Sigmoid colon (tissue), 7 donors: ENCODE measurements around the gene COPA. TPM values are rescaled to one million over a fixed set of nuclear protein-coding genes. Genes with fewer than 3 reads are reported as not detected.

ENCODE experiments used
- DNase-seq: peaks from one replicate; pipeline ENCODE4 v3.0.0-alpha.2; 2019
- H3K27ac ChIP-seq, 4 donors: fragments of 200-600 bp; sonication (generic); one replicate each; pipeline ENCODE4 v1.5.1; 2016 to 2019; ENCODE audit warnings: mild to moderate bottlenecking in 1 of 4
- H3K27me3 ChIP-seq, 3 donors: fragments of 200-600 bp; sonication (generic); one replicate each; pipeline ENCODE4 v1.5.1; 2019; ENCODE audit warnings: mild to moderate bottlenecking in 1 of 3
- H3K36me3 ChIP-seq, 4 donors: fragments of 200-600 bp; sonication (generic); one replicate each; pipeline ENCODE4 v1.5.1; 2016 to 2019
- H3K4me1 ChIP-seq, 4 donors: fragments of 200-600 bp; sonication (generic); one replicate each; pipeline ENCODE4 v1.5.1; 2017 to 2019
- H3K4me3 ChIP-seq, 4 donors: fragments of 200-600 bp; sonication (generic); one replicate each; pipeline ENCODE4 v1.5.1; 2017 to 2019; ENCODE audit warnings: mild to moderate bottlenecking in 2 of 4, moderate library complexity in 1 of 4
- H3K9me3 ChIP-seq, 4 donors: fragments of 200-600 bp in 3 of 4; sonication (generic) in 3 of 4; one replicate each; pipeline versions ENCODE4 v1.5.1 to v1.6.1; 2013 to 2019
- CTCF ChIP-seq, 4 experiments: fragments of 450-650 bp in 3 of 4; fragments of 200-600 bp in 1 of 4; IDR thresholded peaks; one replicate each; pipeline ENCODE4 v1.5.1; 2016 to 2019; ENCODE audit warnings: antibody characterized with exemption in 4 of 4, mild to moderate bottlenecking in 3 of 4, moderate library complexity in 2 of 4
- EP300 ChIP-seq, 4 donors: sonication (generic); formaldehyde crosslinking; IDR thresholded peaks; one replicate each; pipeline ENCODE4 v1.6.1; 2017; ENCODE audit warnings: antibody characterized with exemption in 4 of 4
- POLR2A ChIP-seq, 2 donors: fragments of 450-650 bp; IDR thresholded peaks; one replicate each; pipeline ENCODE4 v1.6.1; 2016; ENCODE audit warnings: antibody characterized with exemption in 2 of 2, mild to moderate bottlenecking in 2 of 2, moderate library complexity in 2 of 2
- POLR2AphosphoS5 ChIP-seq, 4 donors: sonication (generic); formaldehyde crosslinking; IDR thresholded peaks; one replicate each; pipeline ENCODE4 v1.6.1; 2017; ENCODE audit warnings: antibody characterized with exemption in 4 of 4
- WGBS, 2 donors: extraction: QIAGEN DNeasy Blood & Tissue Kit; methylation state at CpG; one replicate each; pipeline ENCODE4 v1.1.7; 2013; 5-methylcytosine and 5-hydroxymethylcytosine counted together
- intact Hi-C: fragments of 100-400 bp; cut with DNase I; formaldehyde crosslinking; loops from one replicate; pipeline ENCODE4 v1.15.1; 2023
- polyA plus RNA-seq, 3 donors: library from polyadenylated mRNA; stranded (reverse); fragments of 200-250 nt; gene quantifications; one replicate each; pipeline ENCODE4 v1.2.3, GENCODE V29; 2013
- total RNA-seq, 4 donors: library from RNA; depleted of rRNA; stranded (reverse); fragments of >200 nt; gene quantifications; one replicate each; pipeline ENCODE4 v1.1.0, GENCODE V29; 2016
- donor health status: healthy with polysubstance abuse.
- donor health status: Bipolar disorder and iron deficiency.
- donor health status: healthy.

Gene COPA
- total and polyA plus RNA-seq, 7 donors: 62.5 to 117 (median 93.8) TPM

GRCh38 chr1:160353223-160353622 is 10.2 kb upstream of the COPA start:
- H3K9me3 ChIP-seq: no peaks in the 10 kb centered on the region
- no peaks in the 10 kb centered on the region for H3K4me1 ChIP-seq
- no peak for DNase-seq
- TF ChIP-seq CTCF (IDR thresholded peaks at IDR 0.05) (no peak), EP300 (IDR thresholded peaks at IDR 0.05) (no peak), POLR2A (IDR thresholded peaks at IDR 0.05) (no peak), POLR2AphosphoS5 (IDR thresholded peaks at IDR 0.05) (no peak)
- H3K27me3 ChIP-seq: no peaks in the 10 kb centered on the region
- no peak overlapping the region for H3K4me3 ChIP-seq
- 94% methylated on average over 2 of the region's 2 CpGs for WGBS, 2 donors
- intact Hi-C loops: no loop called here
- peaks cover 60 to 100% (median 86%) of the 10 kb centered on the region in 4 donors for H3K36me3 ChIP-seq
- H3K27ac ChIP-seq: no peak overlapping the region

- no peak for DNase-seq
- TF ChIP-seq POLR2A (IDR thresholded peaks at IDR 0.05): no peak
- no peak for TF ChIP-seq POLR2AphosphoS5 (IDR thresholded peaks at IDR 0.05)
- no peak for TF ChIP-seq EP300 (IDR thresholded peaks at IDR 0.05)
- no peak for TF ChIP-seq CTCF (IDR thresholded peaks at IDR 0.05)
- Histone ChIP-seq H3K4me3 (no peak overlapping the region), H3K9me3 (no peaks in the 10 kb centered on the region), H3K36me3 (peaks cover 63 to 100% (median 82%) of the 10 kb centered on the region in 4 donors), H3K27ac (no peak overlapping the region), H3K4me1 (no peaks in the 10 kb centered on the region), H3K27me3 (no peaks in the 10 kb centered on the region)
- intact Hi-C loops: no loop called here
- 92% methylated on average over 8 of the region's 8 CpGs for WGBS, 2 donors
Measured at GRCh38 chr1:160352555-160352954, 9.5 kb upstream of the COPA start.

- Histone ChIP-seq H3K4me3 (no peak overlapping the region), H3K4me1 (no peaks in the 10 kb centered on the region), H3K27me3 (no peaks in the 10 kb centered on the region), H3K9me3 (no peaks in the 10 kb centered on the region), H3K36me3 (peaks cover 62 to 98% (median 74%) of the 10 kb centered on the region in 4 donors), H3K27ac (no peak overlapping the region)
- TF ChIP-seq POLR2AphosphoS5 (IDR thresholded peaks at IDR 0.05) (no peak), CTCF (IDR thresholded peaks at IDR 0.05) (no peak), EP300 (IDR thresholded peaks at IDR 0.05) (no peak), POLR2A (IDR thresholded peaks at IDR 0.05) (no peak)
- DNase-seq: no peak
- intact Hi-C loops: no loop called here
- 81 to 90% methylated on average over 4 of the region's 4 CpGs for WGBS, 2 donors
Measured at GRCh38 chr1:160351629-160352028, 8.6 kb upstream of the COPA start.

- 55 to 67% methylated on average over 4 of the region's 4 CpGs for WGBS, 2 donors
- Histone ChIP-seq H3K4me3 (no peak overlapping the region), H3K4me1 (peaks cover 0 to 17% (median 10%) of the 10 kb centered on the region in 4 donors), H3K36me3 (peaks cover 15 to 65% (median 30%) of the 10 kb centered on the region in 4 donors), H3K27me3 (no peaks in the 10 kb centered on the region), H3K9me3 (no peaks in the 10 kb centered on the region), H3K27ac (no peak overlapping the region)
- intact Hi-C loops: no loop called here
- TF ChIP-seq POLR2A (IDR thresholded peaks at IDR 0.05): no peak
- TF ChIP-seq POLR2AphosphoS5 (IDR thresholded peaks at IDR 0.05): no peak
- TF ChIP-seq CTCF (IDR thresholded peaks at IDR 0.05): no peak
- no peak for TF ChIP-seq EP300 (IDR thresholded peaks at IDR 0.05)
- DNase-seq: no peak
Measured at GRCh38 chr1:160346958-160347357, 3.9 kb upstream of the COPA start.

- H3K9me3 ChIP-seq: no peaks in the 10 kb centered on the region
- intact Hi-C loops: no loop called here
- WGBS, 2 donors: 80 to 92% methylated on average over 10 of the region's 10 CpGs
- no peak overlapping the region for H3K4me3 ChIP-seq
- no peak for DNase-seq
- no peaks in the 10 kb centered on the region for H3K27me3 ChIP-seq
- H3K27ac ChIP-seq: no peak overlapping the region
- peaks cover 15 to 60% (median 25%) of the 10 kb centered on the region in 4 donors for H3K36me3 ChIP-seq
- peaks cover 0 to 22% (median 14%) of the 10 kb centered on the region in 4 donors for H3K4me1 ChIP-seq
- no peak for TF ChIP-seq CTCF (IDR thresholded peaks at IDR 0.05)
- no peak for TF ChIP-seq POLR2A (IDR thresholded peaks at IDR 0.05)
- no peak for TF ChIP-seq POLR2AphosphoS5 (IDR thresholded peaks at IDR 0.05)
- TF ChIP-seq EP300 (IDR thresholded peaks at IDR 0.05): no peak
Measured at GRCh38 chr1:160346463-160346862, 3.4 kb upstream of the COPA start.
